Right lobe of liver (tissue), 6 donors: ENCODE results near the gene ABCB6. TPM values are rescaled to one million over a fixed set of nuclear protein-coding genes. Genes with fewer than 3 reads are reported as not detected.

Experiments
- ATAC-seq, 4 donors: fragments of 200-7000 bp; cut with Tn5 transposase; one replicate each; pipeline ENCODE4 v1.9.1; 2020; ENCODE audit warnings: mild to moderate bottlenecking in 4 of 4, moderate library complexity in 4 of 4
- DNase-seq, 3 donors: peaks; one replicate each; pipeline ENCODE4 v3.0.0-alpha.2; 2020
- H3K27ac ChIP-seq, 3 donors: fragments of 200-600 bp; one replicate each; pipeline ENCODE4 v1.8.0; 2022
- H3K27me3 ChIP-seq, 2 donors: fragments of 200-600 bp; one replicate each; pipeline ENCODE4 v1.8.0; 2022
- H3K36me3 ChIP-seq, 4 donors: fragments of 200-600 bp; sonication (generic) in 1 of 4; one replicate each; pipeline versions ENCODE4 v1.5.1 to v1.8.0; 2017 to 2022; ENCODE audit warnings: control low read depth in 1 of 4
- H3K4me1 ChIP-seq, 4 donors: fragments of 200-600 bp; sonication (generic) in 1 of 4; one replicate each; pipeline versions ENCODE4 v1.5.1 to v1.8.0; 2017 to 2022; ENCODE audit warnings: control low read depth in 1 of 4
- H3K4me3 ChIP-seq, 3 donors: fragments of 200-600 bp; one replicate each; pipeline ENCODE4 v1.8.0; 2022
- H3K9me3 ChIP-seq, 4 donors: fragments of 200-600 bp; sonication (generic) in 1 of 4; one replicate each; pipeline versions ENCODE4 v1.5.1 to v1.8.0; 2017 to 2022; ENCODE audit warnings: control low read depth in 1 of 4
- POLR2A ChIP-seq: fragments of 450-650 bp; IDR thresholded peaks from one replicate; pipeline ENCODE4 v1.6.1; 2017; ENCODE audit warnings: antibody characterized with exemption, mild to moderate bottlenecking
- WGBS: methylation state at CpG from one replicate; pipeline ENCODE4 v1.1.6; 2018; ENCODE audit warnings: low coverage, low lambda C conversion rate; ENCODE audit not compliant: insufficient coverage; ENCODE audit errors: missing lambda C conversion rate; 5-methylcytosine and 5-hydroxymethylcytosine counted together
- intact Hi-C, 2 donors: fragments of 100-400 bp; cut with DNase I; formaldehyde crosslinking; loops; one replicate each; pipeline versions ENCODE4 v1.11.2 to v1.14.1; 2022
- total RNA-seq, 6 experiments: library from RNA; depleted of rRNA in 2 of 6; stranded (reverse); fragments of >200 nt in 2 of 6; fragmentation: NEBNext Ultra II Directional in 3 of 6; extraction: Animal tissue kit (Norgen Biotek cat#: 25700) in 3 of 6; gene quantifications; one replicate each; pipeline versions ENCODE4 v1.1.0 to v1.2.4, GENCODE V29; 2016 to 2023
- TF ChIP-seq, protein P1 (sequence below), 4 donors: fragments of 200-600 bp in 3 of 4; fragments of 450-650 bp in 1 of 4; IDR thresholded peaks; one replicate each; pipeline versions ENCODE4 v1.5.1 to v1.8.0; 2016 to 2022; ENCODE audit warnings: antibody characterized with exemption in 4 of 4, mild to moderate bottlenecking in 2 of 4
- donor health status: DM: no; HTN: yes; CAD: no.
- donor health status: DM: no; HTN: no; CAD: no.
- donor health status: DM: no; HTN: no; CAD: no.
- donor health status: DM: no; HTN: yes; CAD: no.
- donor health status: DM: no; HTN: yes; CAD: no.

The ABCB6 gene
- total RNA-seq, 6 experiments from 2014 or later: 20.3 to 72.5 (median 37.3) TPM

GRCh38 chr2:219223831-219224610 lies 5.3 kb upstream of the ABCB6 start:
- intact Hi-C loops: loop anchor here in 1 of 2 donors (10.0 kb wide), 1 partner anchor 71 kb away; no protein-coding TSS in a partner anchor
- whole genome bisulfite sequencing: 77% methylated on average over 9 of the region's 31 CpGs
- Histone ChIP-seq H3K4me3 (no peak overlapping the region), H3K27ac (no peak overlapping the region), H3K9me3 (no peaks in the 10 kb centered on the region), H3K36me3 (peaks cover 17 to 64% (median 35%) of the 10 kb centered on the region in 4 donors), H3K4me1 (peaks cover 0 to 16% (median 3%) of the 10 kb centered on the region in 4 donors), H3K27me3 (no peaks in the 10 kb centered on the region)
- DNase-seq (no peak), ATAC-seq (no peak)
- no peak for TF ChIP-seq POLR2A
- TF ChIP-seq, protein P1, sequence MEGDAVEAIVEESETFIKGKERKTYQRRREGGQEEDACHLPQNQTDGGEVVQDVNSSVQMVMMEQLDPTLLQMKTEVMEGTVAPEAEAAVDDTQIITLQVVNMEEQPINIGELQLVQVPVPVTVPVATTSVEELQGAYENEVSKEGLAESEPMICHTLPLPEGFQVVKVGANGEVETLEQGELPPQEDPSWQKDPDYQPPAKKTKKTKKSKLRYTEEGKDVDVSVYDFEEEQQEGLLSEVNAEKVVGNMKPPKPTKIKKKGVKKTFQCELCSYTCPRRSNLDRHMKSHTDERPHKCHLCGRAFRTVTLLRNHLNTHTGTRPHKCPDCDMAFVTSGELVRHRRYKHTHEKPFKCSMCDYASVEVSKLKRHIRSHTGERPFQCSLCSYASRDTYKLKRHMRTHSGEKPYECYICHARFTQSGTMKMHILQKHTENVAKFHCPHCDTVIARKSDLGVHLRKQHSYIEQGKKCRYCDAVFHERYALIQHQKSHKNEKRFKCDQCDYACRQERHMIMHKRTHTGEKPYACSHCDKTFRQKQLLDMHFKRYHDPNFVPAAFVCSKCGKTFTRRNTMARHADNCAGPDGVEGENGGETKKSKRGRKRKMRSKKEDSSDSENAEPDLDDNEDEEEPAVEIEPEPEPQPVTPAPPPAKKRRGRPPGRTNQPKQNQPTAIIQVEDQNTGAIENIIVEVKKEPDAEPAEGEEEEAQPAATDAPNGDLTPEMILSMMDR (IDR thresholded peaks at IDR 0.05): no peak

DNA sequence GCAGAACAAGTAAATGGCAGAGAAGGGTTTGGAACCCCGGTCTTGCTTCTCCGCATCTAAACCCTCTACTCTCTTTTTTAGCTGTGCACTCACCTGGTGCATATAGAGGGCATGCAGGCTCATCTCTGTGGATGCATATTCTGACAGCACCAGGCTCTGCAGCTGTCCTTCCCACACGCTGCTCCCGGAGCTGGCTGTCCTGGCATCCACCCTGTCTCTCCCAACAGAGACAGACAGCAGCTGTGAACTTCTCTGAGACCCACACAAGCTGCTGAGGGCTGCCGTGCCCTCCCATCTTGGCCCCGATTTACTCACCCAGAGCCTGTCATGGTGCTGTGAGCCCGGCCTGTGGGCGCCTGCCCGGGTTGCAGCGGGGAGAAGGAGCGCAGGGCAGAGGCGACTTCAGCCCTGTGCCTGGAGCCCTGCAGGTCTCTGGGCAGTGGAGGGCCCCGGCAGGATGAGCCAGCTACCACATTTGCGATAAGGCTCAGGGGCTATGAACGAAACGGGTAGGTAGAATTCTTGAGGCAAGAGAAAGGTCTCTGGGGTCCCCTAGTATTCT lies 3.3 kb upstream of the ABCB6 start:
- H3K4me3 ChIP-seq: no peak overlapping the region
- no peak overlapping the region for H3K27ac ChIP-seq
- no peaks in the 10 kb centered on the region for H3K27me3 ChIP-seq
- WGBS: 100% methylated on average over 2 of the region's 16 CpGs
- H3K36me3 ChIP-seq: peaks cover 17 to 64% (median 34%) of the 10 kb centered on the region in 4 donors
- TF ChIP-seq, protein P1 (IDR thresholded peaks at IDR 0.05): no peak
- no peak for TF ChIP-seq POLR2A
- H3K9me3 ChIP-seq: no peaks in the 10 kb centered on the region
- DNase-seq: no peak
- no peak for ATAC-seq
- intact Hi-C loops: loop anchor here in 1 of 2 donors (10.0 kb wide), 1 partner anchor 73 kb away; no protein-coding TSS in a partner anchor
- peaks cover 0 to 22% (median 11%) of the 10 kb centered on the region in 4 donors for H3K4me1 ChIP-seq

DNA sequence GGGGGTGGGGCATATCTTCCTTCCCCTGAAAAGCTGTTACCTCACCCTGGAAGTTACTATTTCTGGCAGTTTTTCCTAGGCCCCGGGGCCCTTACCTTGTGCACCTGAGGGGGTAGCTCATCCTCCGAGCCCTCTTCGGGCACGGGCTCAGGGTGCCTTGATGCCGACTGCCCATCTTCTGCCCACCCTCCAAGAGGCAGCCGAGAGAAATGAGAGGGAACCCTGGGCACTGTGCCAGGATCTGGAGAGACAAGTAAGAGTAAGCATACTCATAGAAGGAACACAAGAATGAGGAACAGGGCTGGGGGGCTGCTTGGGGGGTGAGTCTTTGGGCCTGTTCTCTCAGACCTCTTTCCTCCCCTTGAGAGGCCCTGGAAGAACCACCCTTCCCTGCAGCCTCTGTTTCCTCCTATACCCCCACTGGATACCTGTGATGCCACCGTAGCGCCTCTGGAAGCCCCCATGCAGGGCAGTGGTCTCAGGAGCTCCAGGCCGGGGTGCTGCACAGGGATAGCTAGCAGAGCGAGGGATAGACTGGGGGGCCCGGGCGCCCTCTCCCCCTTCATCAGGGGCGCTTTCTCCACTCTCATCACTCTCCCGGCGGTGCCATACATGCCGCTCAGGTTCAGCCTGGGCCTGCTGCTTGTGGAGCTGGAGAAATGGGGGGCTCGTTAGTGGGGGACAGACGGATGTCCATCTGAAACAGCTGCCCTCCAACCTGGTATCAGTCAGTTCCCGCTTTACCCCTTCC lies 2.1 kb upstream of the ABCB6 start:
- H3K27me3 ChIP-seq: no peaks in the 10 kb centered on the region
- 82% methylated on average over 9 of the region's 19 CpGs for WGBS
- intact Hi-C loops: loop anchor here in 1 of 2 donors (10.0 kb wide), 1 partner anchor 74 kb away; no protein-coding TSS in a partner anchor
- H3K27ac ChIP-seq: no peak overlapping the region
- H3K4me1 ChIP-seq: peaks cover 0 to 23% (median 11%) of the 10 kb centered on the region in 4 donors
- no peak for DNase-seq
- H3K36me3 ChIP-seq: peaks cover 17 to 58% (median 34%) of the 10 kb centered on the region in 4 donors
- no peaks in the 10 kb centered on the region for H3K9me3 ChIP-seq
- no peak overlapping the region for H3K4me3 ChIP-seq
- no peak for ATAC-seq
- no peak for TF ChIP-seq POLR2A
- TF ChIP-seq, protein P1 (IDR thresholded peaks at IDR 0.05): no peak

DNA sequence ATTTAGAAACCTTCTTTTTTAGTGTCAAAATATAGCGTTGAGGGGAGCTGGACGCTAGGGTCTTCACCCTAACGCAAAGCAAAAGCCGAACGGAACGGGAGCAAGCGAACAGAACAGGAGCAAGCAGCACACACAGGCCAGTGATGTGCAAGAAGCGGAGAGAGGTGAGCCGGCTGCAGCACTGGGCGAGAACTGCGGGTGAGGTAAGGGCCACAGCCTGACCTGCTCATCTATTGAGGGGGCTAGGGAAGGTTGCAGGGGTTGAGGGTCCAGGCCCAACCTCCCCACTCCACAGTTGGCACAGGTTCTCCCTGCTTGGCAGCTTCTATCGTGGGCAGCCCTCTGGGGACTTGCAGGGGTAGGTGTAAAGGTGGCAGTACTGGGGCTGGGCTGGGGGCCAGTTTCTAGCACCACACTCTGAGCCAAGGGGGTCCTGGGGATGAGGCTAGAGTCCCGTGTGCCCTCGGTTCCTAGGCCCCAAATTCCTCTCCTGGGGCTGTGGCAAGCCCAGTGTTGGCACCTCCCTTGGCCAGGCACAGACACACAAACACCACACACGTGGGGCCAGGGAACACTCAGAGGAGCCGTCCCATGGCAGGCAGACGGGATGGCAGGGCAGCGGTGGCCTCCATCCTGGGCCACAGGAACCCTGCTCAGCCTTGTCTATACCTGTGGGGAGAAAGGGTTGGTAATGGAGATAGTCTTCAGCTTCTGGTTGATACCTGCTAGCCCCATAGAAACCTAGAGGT lies 1.2 kb upstream of the ABCB6 start:
- DNase-seq (no peak), ATAC-seq (no peak)
- TF ChIP-seq POLR2A: no peak
- TF ChIP-seq, protein P1 (IDR thresholded peaks at IDR 0.05): no peak
- H3K27ac ChIP-seq: no peak overlapping the region
- WGBS: 85% methylated on average over 11 of the region's 18 CpGs
- no peaks in the 10 kb centered on the region for H3K27me3 ChIP-seq
- no peaks in the 10 kb centered on the region for H3K9me3 ChIP-seq
- H3K36me3 ChIP-seq: peaks cover 10 to 53% (median 31%) of the 10 kb centered on the region in 4 donors
- intact Hi-C loops: loop anchor here in 1 of 2 donors (5.0 to 10.0 kb wide), 2 partner anchors 43 to 75 kb away; partner anchors contain the start of genes CNPPD1 and RETREG2
- no peak overlapping the region for H3K4me3 ChIP-seq
- H3K4me1 ChIP-seq: peaks cover 0 to 23% (median 11%) of the 10 kb centered on the region in 4 donors
